Measurements from ENCODE around the gene STK39. TPM values are rescaled to one million over a fixed set of nuclear protein-coding genes. Genes with fewer than 3 reads are reported as not detected.

STK39 gene
- total RNA-seq, 1 experiment from 2014 or later, result 2.9 TPM

DNA sequence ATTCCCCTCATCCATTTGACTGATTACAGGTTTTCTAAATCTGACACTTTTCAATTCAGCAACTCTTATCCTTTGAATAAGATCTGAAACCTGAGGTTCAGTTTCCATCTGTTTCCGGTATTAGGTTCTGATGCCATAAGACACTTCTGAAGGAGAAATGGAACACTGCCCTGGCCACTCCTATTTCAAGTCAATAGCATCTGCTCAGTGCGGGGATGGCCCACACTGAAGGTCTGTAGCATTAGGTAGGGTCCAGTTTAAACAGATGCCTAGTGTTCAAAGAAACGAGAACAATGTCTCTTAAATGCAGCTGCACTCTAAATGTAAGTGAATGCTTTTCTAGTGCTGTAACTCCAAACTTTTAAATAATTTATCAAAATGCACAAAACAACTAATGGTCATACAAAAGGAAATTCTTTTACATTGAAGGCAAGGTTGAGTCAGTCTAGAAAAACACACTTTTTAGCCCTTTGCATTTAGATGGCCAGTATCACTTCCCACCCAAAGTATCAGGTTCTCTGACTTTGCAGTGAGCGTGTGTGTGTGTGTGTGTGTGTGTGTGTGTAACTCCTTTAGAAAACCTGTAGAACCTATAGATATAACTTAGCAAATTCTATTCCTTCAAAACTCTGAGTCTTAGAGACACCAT lies 78.2 kb downstream of the STK39 start:
- Mint-ChIP-seq H3K36me3 (ENCODE audit: insufficient read depth, unreplicated experiment) (no peaks in the 10 kb centered on the region), H3K9me3 (ENCODE audit: unreplicated experiment) (no peaks in the 10 kb centered on the region), H3K27ac (ENCODE audit: unreplicated experiment) (no peak overlapping the region), H3K4me3 (ENCODE audit: unreplicated experiment) (no peak overlapping the region), H3K27me3 (ENCODE audit: insufficient read depth, unreplicated experiment) (peaks cover 3% of the 10 kb centered on the region), H3K4me1 (ENCODE audit: low read depth, unreplicated experiment) (no peaks in the 10 kb centered on the region)
- Histone ChIP-seq H3K4me3 (ENCODE audit: low read depth, low read length) (no peak overlapping the region), H3K27me3 (replicated peaks; ENCODE audit: control insufficient read depth, insufficient read depth, low read length) (no peaks in the 10 kb centered on the region), H3K36me3 (ENCODE audit: control insufficient read depth, insufficient read depth, low read length) (no peaks in the 10 kb centered on the region), H3K4me1 (no peaks in the 10 kb centered on the region), H3K9me3 (no peaks in the 10 kb centered on the region)
- ChIA-PET POLR2A (no interaction called here), CTCF (no interaction called here)
- no TSS peak for BruUV-seq (replicated peaks)
- TF ChIP-seq, protein P1, sequence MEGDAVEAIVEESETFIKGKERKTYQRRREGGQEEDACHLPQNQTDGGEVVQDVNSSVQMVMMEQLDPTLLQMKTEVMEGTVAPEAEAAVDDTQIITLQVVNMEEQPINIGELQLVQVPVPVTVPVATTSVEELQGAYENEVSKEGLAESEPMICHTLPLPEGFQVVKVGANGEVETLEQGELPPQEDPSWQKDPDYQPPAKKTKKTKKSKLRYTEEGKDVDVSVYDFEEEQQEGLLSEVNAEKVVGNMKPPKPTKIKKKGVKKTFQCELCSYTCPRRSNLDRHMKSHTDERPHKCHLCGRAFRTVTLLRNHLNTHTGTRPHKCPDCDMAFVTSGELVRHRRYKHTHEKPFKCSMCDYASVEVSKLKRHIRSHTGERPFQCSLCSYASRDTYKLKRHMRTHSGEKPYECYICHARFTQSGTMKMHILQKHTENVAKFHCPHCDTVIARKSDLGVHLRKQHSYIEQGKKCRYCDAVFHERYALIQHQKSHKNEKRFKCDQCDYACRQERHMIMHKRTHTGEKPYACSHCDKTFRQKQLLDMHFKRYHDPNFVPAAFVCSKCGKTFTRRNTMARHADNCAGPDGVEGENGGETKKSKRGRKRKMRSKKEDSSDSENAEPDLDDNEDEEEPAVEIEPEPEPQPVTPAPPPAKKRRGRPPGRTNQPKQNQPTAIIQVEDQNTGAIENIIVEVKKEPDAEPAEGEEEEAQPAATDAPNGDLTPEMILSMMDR (IDR thresholded peaks at IDR 0.05; ENCODE audit: insufficient read depth in 1 of 2, low read depth in 1 of 2, low read length in 1 of 2, severe bottlenecking in 1 of 2, unreplicated experiment in 1 of 2), result no peak
- DNase-seq, result no peak
- intact Hi-C loops (cut with micrococcal nuclease; ENCODE audit: unreplicated experiment), result no loop called here

DNA sequence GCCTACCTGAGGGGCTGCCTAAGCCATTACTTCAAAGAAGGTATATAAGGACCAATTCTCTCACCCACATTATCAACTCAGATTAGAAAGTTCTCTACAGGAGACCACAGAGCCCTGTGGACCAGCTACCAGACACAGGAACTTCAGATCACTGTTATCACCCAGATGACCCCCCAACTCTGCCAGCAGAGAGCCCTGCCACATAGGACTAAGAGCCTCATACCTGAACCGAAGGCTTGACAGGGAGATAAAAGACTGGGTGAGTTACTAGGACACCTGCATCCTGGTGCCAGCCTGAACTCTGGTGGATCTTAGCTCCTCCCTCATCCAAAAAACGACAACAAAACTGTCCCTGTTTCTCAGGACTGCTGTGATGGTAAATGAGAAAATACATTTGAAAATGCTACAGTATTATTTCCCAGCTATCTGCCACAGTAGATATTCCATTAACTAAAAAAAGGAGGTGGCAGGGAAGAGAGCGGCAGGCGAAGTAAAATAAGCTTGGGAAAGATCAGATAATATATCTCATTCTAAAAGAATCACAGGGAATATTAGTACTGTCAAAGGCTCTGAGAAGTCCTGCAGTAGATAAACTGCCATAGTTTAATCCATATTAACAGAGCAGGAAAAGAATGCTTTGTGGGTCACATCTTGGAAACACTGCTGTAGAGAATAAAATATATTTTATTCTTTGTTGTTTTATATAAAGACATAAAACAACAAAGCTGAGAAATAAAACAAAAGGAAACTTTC lies 79.7 kb downstream of the STK39 start:
- no peak overlapping the region for H3K27ac Mint-ChIP-seq (ENCODE audit: unreplicated experiment)
- TF ChIP-seq, protein P1 (IDR thresholded peaks at IDR 0.05; ENCODE audit: insufficient read depth in 1 of 2, low read depth in 1 of 2, low read length in 1 of 2, severe bottlenecking in 1 of 2, unreplicated experiment in 1 of 2), result no peak
- no peak overlapping the region for H3K4me3 Mint-ChIP-seq (ENCODE audit: unreplicated experiment)
- no peaks in the 10 kb centered on the region for H3K4me1 Mint-ChIP-seq (ENCODE audit: low read depth, unreplicated experiment)
- POLR2A ChIA-PET, result no interaction called here
- H3K27me3 Mint-ChIP-seq (ENCODE audit: insufficient read depth, unreplicated experiment), result peaks cover 3% of the 10 kb centered on the region
- intact Hi-C loops (cut with micrococcal nuclease; ENCODE audit: unreplicated experiment), result no loop called here
- H3K9me3 Mint-ChIP-seq (ENCODE audit: unreplicated experiment), result no peaks in the 10 kb centered on the region
- BruUV-seq (replicated peaks), result no TSS peak
- H3K36me3 ChIP-seq (ENCODE audit: control insufficient read depth, insufficient read depth, low read length), result no peaks in the 10 kb centered on the region
- no peaks in the 10 kb centered on the region for H3K9me3 ChIP-seq
- H3K27me3 ChIP-seq (replicated peaks; ENCODE audit: control insufficient read depth, insufficient read depth, low read length), result no peaks in the 10 kb centered on the region
- DNase-seq, result no peak
- H3K4me3 ChIP-seq (ENCODE audit: low read depth, low read length), result no peak overlapping the region
- CTCF ChIA-PET, result no interaction called here
- H3K36me3 Mint-ChIP-seq (ENCODE audit: insufficient read depth, unreplicated experiment), result no peaks in the 10 kb centered on the region
- no peaks in the 10 kb centered on the region for H3K4me1 ChIP-seq

DNA sequence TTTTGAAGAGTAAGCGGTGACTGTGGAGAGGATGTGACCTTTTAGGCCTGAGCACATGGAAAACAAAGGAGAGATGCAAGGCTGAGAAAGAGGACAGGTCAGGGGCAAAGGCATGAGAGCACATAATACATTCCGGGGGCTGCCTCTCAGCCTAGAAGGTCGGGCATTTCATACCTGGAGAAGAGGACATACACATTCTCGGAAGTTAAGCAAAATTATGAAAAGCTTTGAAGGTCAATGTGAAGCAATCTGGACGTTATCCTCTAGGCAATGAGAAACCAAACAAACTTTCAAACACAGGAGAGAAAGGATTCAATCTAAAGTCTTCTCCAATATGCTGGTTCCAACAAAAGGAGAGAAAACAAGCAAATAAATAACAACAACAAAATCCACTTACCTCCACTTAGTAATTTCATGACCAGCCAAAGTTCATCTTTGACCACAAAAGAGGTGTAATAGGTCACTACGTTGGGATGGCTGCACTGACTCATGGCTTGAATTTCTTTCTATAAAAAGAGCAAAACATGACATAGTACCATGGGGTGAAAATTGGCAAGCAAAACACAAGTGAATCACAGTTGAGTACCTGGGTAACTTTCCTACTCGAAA lies 80.4 kb downstream of the STK39 start:
- H3K4me1 Mint-ChIP-seq (ENCODE audit: low read depth, unreplicated experiment), result no peaks in the 10 kb centered on the region
- Histone ChIP-seq H3K27me3 (replicated peaks; ENCODE audit: control insufficient read depth, insufficient read depth, low read length) (no peaks in the 10 kb centered on the region), H3K36me3 (ENCODE audit: control insufficient read depth, insufficient read depth, low read length) (no peaks in the 10 kb centered on the region), H3K9me3 (no peaks in the 10 kb centered on the region), H3K4me3 (ENCODE audit: low read depth, low read length) (no peak overlapping the region), H3K4me1 (no peaks in the 10 kb centered on the region)
- no TSS peak for BruUV-seq (replicated peaks)
- ChIA-PET POLR2A (no interaction called here), CTCF (no interaction called here)
- H3K9me3 Mint-ChIP-seq (ENCODE audit: unreplicated experiment), result no peaks in the 10 kb centered on the region
- DNase-seq, result no peak
- no peaks in the 10 kb centered on the region for H3K36me3 Mint-ChIP-seq (ENCODE audit: insufficient read depth, unreplicated experiment)
- no peak overlapping the region for H3K4me3 Mint-ChIP-seq (ENCODE audit: unreplicated experiment)
- H3K27me3 Mint-ChIP-seq (ENCODE audit: insufficient read depth, unreplicated experiment), result peaks cover 3% of the 10 kb centered on the region
- TF ChIP-seq, protein P1 (IDR thresholded peaks at IDR 0.05; ENCODE audit: insufficient read depth in 1 of 2, low read depth in 1 of 2, low read length in 1 of 2, severe bottlenecking in 1 of 2, unreplicated experiment in 1 of 2), result no peak
- H3K27ac Mint-ChIP-seq (ENCODE audit: unreplicated experiment), result no peak overlapping the region
- intact Hi-C loops (cut with micrococcal nuclease; ENCODE audit: unreplicated experiment), result no loop called here

Data from Caco-2 (cell line).